Measurements from ENCODE around the gene SDHB. TPM values are rescaled to one million over a fixed set of nuclear protein-coding genes. Genes with fewer than 3 reads are reported as not detected.

Gene SDHB
- total and polyA plus RNA-seq, 9 donors: 51.9 to 120 (median 63.1) TPM

DNA sequence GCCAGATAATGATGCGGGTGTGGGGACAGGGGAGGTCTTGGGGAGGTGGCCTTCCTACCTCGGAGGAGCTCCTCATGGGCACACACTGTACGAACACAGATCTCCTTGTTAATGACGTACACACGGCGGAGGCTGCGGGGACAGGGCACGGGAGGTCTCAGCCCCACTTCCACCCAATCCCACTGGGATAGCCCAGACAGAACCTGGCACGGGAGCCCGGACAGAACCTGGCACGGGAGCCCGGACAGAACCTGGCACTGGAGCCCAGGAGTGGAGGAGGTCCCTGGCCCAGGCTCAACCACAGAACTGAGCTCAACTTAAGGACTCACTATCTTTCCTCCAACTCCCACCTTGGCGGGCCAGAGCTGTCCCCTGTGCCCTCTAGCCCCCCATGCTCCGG lies 78.6 kb downstream of the SDHB start:
- intact Hi-C loops (cut with DNase I): no loop called here
- H3K36me3 ChIP-seq: no peaks in the 10 kb centered on the region
- no peak overlapping the region for H3K27ac ChIP-seq
- peaks cover 10% of the 10 kb centered on the region for H3K4me1 ChIP-seq (ENCODE audit: insufficient read depth)
- 57 to 75% (median 72%) methylated on average over 11 to 14 of the region's 14 CpGs for WGBS, 3 donors
- no peaks in the 10 kb centered on the region for H3K27me3 ChIP-seq
- no peaks in the 10 kb centered on the region for H3K9me3 ChIP-seq
- no peak overlapping the region for H3K4me3 ChIP-seq
- TF ChIP-seq, protein P1, sequence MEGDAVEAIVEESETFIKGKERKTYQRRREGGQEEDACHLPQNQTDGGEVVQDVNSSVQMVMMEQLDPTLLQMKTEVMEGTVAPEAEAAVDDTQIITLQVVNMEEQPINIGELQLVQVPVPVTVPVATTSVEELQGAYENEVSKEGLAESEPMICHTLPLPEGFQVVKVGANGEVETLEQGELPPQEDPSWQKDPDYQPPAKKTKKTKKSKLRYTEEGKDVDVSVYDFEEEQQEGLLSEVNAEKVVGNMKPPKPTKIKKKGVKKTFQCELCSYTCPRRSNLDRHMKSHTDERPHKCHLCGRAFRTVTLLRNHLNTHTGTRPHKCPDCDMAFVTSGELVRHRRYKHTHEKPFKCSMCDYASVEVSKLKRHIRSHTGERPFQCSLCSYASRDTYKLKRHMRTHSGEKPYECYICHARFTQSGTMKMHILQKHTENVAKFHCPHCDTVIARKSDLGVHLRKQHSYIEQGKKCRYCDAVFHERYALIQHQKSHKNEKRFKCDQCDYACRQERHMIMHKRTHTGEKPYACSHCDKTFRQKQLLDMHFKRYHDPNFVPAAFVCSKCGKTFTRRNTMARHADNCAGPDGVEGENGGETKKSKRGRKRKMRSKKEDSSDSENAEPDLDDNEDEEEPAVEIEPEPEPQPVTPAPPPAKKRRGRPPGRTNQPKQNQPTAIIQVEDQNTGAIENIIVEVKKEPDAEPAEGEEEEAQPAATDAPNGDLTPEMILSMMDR (IDR thresholded peaks at IDR 0.05): no peak
- no peak for TF ChIP-seq POLR2A (IDR thresholded peaks at IDR 0.05)
- DNase-seq: no peak

DNA sequence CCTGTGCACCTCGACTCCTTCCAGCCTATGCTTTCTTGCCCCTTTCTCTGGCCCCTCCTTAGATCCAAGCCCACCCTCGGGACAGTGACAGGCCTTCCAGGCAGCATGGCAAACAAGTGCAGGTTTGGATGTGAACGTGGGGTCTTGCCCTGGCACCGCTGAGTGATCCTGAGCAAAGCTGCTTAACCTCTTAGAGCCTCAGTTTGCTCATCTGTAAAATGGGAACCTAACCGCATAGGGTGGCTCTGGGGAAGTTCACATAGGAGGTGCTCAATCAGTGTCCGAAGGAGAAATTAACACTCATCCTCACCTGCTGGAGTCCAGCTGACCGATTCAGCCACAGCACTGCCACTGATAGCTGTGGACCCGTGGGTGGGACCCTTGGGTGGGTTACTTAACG lies 80.6 kb downstream of the SDHB start:
- Histone ChIP-seq H3K27ac (no peak overlapping the region), H3K4me3 (no peak overlapping the region), H3K36me3 (no peaks in the 10 kb centered on the region), H3K27me3 (no peaks in the 10 kb centered on the region), H3K9me3 (no peaks in the 10 kb centered on the region), H3K4me1 (ENCODE audit: insufficient read depth) (peaks cover 3% of the 10 kb centered on the region)
- DNase-seq: no peak
- WGBS, 3 donors: 84 to 88% (median 86%) methylated on average over 9 of the region's 9 CpGs
- TF ChIP-seq POLR2A (IDR thresholded peaks at IDR 0.05) (no peak), EP300 (IDR thresholded peaks at IDR 0.05) (no peak)
- TF ChIP-seq, protein P1 (IDR thresholded peaks at IDR 0.05): no peak
- intact Hi-C loops (cut with DNase I): no loop called here

DNA sequence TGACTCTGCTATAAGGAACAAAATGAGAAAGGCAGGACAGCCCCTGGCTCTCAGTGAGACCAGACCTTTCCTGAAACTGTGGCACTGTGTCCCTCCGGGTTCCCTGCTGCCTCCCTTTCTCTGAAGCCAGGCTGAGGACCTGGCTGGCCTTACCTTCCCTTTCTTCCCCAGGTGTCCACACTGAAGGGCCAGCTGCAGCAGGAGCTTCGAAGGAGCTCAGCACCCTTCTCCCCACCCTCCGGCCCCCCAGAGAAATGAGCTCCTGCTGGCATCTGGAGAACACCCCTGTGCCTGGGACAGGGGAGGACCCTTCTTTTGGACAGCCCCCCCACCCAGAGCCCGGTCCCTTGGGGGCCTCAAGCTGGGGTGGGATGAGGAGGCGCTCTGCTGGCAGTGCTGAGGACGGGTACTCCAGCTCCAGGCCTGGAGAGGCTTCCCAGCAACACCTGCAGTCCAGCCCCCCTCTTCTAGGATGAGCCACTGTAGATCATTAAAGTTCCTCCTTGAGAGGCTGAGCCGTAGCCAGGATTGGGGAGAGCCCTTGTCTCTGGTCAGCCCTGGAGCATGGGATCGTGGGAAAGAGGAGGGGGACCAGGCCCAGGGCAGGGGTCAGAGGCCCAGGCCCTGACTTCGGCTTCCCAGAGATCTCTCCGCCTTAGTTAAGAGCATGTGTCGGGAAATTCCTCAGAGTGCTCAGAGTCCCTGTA lies 81.5 kb downstream of the SDHB start:
- Histone ChIP-seq H3K27ac (no peak overlapping the region), H3K9me3 (no peaks in the 10 kb centered on the region), H3K27me3 (no peaks in the 10 kb centered on the region), H3K36me3 (no peaks in the 10 kb centered on the region), H3K4me3 (no peak overlapping the region), H3K4me1 (ENCODE audit: insufficient read depth) (peaks cover 9% of the 10 kb centered on the region)
- intact Hi-C loops (cut with DNase I): no loop called here
- DNase-seq: peak in 1 of 5 donors; percentile 40
- 78 to 84% (median 84%) methylated on average over 10 to 11 of the region's 11 CpGs for WGBS, 3 donors
- TF ChIP-seq EP300 (IDR thresholded peaks at IDR 0.05) (no peak), POLR2A (IDR thresholded peaks at IDR 0.05) (no peak)
- TF ChIP-seq, protein P1 (IDR thresholded peaks at IDR 0.05): no peak

DNA sequence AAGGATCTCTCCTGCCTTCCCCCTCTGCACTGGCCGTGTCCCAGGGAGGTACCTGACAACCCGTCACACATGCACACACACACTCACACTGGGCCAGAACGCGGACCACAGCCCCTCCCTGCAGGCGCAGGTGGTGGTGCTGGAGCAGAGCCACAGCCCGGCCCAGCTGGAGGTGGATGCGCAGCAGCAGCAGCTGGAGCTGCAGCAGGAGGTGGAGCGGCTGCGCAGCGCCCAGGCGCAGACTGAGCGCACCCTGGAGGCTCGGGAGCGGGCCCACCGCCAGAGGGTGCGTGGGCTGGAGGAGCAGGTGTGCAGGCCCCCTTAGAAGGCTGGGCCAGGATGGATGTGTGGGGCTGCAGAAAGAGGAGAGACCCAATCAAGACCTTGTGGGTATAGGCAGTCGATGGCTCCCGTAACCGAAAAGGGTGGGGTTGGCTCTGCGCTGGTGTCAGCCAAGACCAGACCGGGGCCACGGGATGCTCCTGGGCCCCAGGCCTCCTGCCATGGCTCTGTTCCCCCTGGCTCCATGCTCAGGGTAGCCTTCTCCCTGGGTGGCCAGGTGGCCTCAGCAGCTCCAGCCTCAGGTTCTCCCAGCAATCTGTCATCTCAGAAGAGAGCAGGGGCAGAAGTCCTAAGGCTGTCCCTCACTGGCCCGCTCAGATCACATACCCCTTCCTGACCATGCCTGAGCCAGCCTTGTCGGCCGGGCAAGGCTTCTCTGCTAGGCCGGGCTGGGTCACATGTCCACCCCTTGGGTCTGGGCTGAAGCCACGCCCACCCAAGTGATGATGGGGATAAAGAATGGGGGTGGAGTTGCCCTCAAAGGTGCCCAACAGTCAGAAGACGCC lies 82.3 kb downstream of the SDHB start:
- DNase-seq: peak in 1 of 5 donors; percentile 54
- H3K27ac ChIP-seq: no peak overlapping the region
- H3K4me3 ChIP-seq: no peak overlapping the region
- H3K36me3 ChIP-seq: no peaks in the 10 kb centered on the region
- H3K27me3 ChIP-seq: no peaks in the 10 kb centered on the region
- intact Hi-C loops (cut with DNase I): no loop called here
- TF ChIP-seq EP300 (IDR thresholded peaks at IDR 0.05) (no peak), POLR2A (IDR thresholded peaks at IDR 0.05) (no peak)
- TF ChIP-seq, protein P1 (IDR thresholded peaks at IDR 0.05): no peak
- H3K9me3 ChIP-seq: no peaks in the 10 kb centered on the region
- WGBS, 3 donors: 49 to 68% (median 49%) methylated on average over 25 to 28 of the region's 28 CpGs
- H3K4me1 ChIP-seq (ENCODE audit: insufficient read depth): peaks cover 12% of the 10 kb centered on the region

All from ovary (tissue), 9 donors.